Measurements from ENCODE around the gene PSMG2. TPM values are rescaled to one million over a fixed set of nuclear protein-coding genes. Genes with fewer than 3 reads are reported as not detected.

The PSMG2 gene
- total and polyA plus RNA-seq, 9 of the 15 experiments (the other 6 are each of a cell fraction or from before 2014, with no cell fraction given) = 59.9 to 271 (median 111) TPM

DNA sequence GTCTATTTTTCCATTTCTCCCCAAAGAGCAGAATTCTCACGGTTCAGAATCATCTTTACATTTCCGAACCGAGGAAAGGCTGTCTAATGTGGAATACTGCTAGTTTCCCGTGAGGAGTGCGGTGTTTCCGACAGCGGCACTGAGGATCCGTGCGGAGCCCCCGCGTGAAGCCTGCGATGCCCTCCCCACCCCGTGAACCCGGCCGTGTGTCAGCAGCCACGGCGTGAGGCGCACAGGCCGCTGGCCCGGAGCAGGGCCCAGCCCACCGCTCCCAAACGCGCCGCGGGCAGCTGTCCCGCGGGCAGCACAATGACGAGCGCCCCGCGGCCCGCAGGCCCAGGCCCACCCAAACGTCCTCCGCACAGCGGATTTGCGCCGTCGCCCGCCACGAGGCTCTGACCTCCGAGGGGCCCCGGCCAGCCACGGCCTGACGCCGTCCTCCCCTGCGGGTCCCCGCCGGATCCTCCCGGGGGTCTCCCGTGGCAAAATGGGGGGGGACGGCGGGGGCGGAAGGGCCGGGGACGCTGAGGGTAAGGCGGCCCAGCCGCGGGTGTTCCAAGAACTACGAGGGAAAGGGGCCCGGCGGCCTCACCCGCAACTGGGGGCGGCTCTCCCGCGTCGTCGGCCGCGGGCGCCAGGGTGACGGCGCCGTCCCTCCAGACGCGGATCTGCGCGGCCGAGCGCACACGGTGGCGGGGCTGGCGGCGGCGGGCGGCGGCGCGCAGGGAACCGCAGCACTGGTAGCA, 45.7 kb upstream of the PSMG2 start (continued):
- TF ChIP-seq, protein P1, sequence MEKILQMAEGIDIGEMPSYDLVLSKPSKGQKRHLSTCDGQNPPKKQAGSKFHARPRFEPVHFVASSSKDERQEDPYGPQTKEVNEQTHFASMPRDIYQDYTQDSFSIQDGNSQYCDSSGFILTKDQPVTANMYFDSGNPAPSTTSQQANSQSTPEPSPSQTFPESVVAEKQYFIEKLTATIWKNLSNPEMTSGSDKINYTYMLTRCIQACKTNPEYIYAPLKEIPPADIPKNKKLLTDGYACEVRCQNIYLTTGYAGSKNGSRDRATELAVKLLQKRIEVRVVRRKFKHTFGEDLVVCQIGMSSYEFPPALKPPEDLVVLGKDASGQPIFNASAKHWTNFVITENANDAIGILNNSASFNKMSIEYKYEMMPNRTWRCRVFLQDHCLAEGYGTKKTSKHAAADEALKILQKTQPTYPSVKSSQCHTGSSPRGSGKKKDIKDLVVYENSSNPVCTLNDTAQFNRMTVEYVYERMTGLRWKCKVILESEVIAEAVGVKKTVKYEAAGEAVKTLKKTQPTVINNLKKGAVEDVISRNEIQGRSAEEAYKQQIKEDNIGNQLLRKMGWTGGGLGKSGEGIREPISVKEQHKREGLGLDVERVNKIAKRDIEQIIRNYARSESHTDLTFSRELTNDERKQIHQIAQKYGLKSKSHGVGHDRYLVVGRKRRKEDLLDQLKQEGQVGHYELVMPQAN (IDR thresholded peaks at IDR 0.05; ENCODE audit: borderline replicate concordance) = no peak
- TF ChIP-seq ZNF551 (CRISPR knock-in tag; IDR thresholded peaks at IDR 0.05) = no peak
- no peak for TF ChIP-seq NFE2L1 (tag; IDR thresholded peaks at IDR 0.05; ENCODE audit: borderline replicate concordance, low read depth)
- TF ChIP-seq, protein P2, sequence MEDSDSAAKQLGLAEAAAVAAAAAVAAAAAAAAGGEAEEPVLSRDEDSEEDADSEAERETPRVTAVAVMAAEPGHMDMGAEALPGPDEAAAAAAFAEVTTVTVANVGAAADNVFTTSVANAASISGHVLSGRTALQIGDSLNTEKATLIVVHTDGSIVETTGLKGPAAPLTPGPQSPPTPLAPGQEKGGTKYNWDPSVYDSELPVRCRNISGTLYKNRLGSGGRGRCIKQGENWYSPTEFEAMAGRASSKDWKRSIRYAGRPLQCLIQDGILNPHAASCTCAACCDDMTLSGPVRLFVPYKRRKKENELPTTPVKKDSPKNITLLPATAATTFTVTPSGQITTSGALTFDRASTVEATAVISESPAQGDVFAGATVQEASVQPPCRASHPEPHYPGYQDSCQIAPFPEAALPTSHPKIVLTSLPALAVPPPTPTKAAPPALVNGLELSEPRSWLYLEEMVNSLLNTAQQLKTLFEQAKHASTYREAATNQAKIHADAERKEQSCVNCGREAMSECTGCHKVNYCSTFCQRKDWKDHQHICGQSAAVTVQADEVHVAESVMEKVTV (CRISPR knock-in tag; IDR thresholded peaks at IDR 0.05) = no peak
- TF ChIP-seq, protein P3, sequence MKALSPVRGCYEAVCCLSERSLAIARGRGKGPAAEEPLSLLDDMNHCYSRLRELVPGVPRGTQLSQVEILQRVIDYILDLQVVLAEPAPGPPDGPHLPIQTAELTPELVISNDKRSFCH (CRISPR knock-in tag; IDR thresholded peaks at IDR 0.05) = no peak
- TF ChIP-seq, protein P3 (tag; IDR thresholded peaks at IDR 0.05) = no peak
- TF ChIP-seq, protein P4, sequence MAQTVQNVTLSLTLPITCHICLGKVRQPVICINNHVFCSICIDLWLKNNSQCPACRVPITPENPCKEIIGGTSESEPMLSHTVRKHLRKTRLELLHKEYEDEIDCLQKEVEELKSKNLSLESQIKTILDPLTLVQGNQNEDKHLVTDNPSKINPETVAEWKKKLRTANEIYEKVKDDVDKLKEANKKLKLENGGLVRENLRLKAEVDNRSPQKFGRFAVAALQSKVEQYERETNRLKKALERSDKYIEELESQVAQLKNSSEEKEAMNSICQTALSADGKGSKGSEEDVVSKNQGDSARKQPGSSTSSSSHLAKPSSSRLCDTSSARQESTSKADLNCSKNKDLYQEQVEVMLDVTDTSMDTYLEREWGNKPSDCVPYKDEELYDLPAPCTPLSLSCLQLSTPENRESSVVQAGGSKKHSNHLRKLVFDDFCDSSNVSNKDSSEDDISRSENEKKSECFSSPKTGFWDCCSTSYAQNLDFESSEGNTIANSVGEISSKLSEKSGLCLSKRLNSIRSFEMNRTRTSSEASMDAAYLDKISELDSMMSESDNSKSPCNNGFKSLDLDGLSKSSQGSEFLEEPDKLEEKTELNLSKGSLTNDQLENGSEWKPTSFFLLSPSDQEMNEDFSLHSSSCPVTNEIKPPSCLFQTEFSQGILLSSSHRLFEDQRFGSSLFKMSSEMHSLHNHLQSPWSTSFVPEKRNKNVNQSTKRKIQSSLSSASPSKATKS (CRISPR knock-in tag; IDR thresholded peaks at IDR 0.05) = no peak
- no peak for TF ChIP-seq STAG1 (CRISPR knock-in tag; IDR thresholded peaks at IDR 0.05; ENCODE audit: borderline replicate concordance)
- no peak for TF ChIP-seq TEAD2 (tag; IDR thresholded peaks at IDR 0.05)
- TF ChIP-seq, protein P5, sequence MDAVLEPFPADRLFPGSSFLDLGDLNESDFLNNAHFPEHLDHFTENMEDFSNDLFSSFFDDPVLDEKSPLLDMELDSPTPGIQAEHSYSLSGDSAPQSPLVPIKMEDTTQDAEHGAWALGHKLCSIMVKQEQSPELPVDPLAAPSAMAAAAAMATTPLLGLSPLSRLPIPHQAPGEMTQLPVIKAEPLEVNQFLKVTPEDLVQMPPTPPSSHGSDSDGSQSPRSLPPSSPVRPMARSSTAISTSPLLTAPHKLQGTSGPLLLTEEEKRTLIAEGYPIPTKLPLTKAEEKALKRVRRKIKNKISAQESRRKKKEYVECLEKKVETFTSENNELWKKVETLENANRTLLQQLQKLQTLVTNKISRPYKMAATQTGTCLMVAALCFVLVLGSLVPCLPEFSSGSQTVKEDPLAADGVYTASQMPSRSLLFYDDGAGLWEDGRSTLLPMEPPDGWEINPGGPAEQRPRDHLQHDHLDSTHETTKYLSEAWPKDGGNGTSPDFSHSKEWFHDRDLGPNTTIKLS (IDR thresholded peaks at IDR 0.05; ENCODE audit: borderline replicate concordance, low read depth) = no peak
- TF ChIP-seq ZNF780A (CRISPR knock-in tag; IDR thresholded peaks at IDR 0.05) = no peak
- no peak for TF ChIP-seq ZNF696 (CRISPR knock-in tag; conservative IDR thresholded peaks at IDR 0.05)
- TF ChIP-seq KLF16 (IDR thresholded peaks at IDR 0.05) = no peak
- no peak for TF ChIP-seq CREB1 (IDR thresholded peaks at IDR 0.05)
- TF ChIP-seq CREB1 (CRISPR knock-in tag; IDR thresholded peaks at IDR 0.05) = no peak; the same call in 1 of the 2 replicates
- TF ChIP-seq, protein P6, sequence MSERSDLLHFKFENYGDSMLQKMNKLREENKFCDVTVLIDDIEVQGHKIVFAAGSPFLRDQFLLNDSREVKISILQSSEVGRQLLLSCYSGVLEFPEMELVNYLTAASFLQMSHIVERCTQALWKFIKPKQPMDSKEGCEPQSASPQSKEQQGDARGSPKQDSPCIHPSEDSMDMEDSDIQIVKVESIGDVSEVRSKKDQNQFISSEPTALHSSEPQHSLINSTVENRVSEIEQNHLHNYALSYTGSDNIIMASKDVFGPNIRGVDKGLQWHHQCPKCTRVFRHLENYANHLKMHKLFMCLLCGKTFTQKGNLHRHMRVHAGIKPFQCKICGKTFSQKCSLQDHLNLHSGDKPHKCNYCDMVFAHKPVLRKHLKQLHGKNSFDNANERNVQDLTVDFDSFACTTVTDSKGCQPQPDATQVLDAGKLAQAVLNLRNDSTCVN (CRISPR knock-in tag; IDR thresholded peaks at IDR 0.05) = no peak
- TF ChIP-seq FOXA3 (CRISPR knock-in tag; conservative IDR thresholded peaks at IDR 0.05 in 1 of 2, IDR thresholded peaks at IDR 0.05 in 1 of 2) = no peak
- TF ChIP-seq MED1 (CRISPR knock-in tag; IDR thresholded peaks at IDR 0.05; ENCODE audit: borderline replicate concordance) = no peak

Measured in K562 (cell line).